Liver (tissue), 3 donors: Measurements from ENCODE around the gene BIRC3.
A peak's percentile ranks its signal among the peaks of the same experiment; 100 is the strongest.

Source experiments
- ATF3 ChIP-seq: IDR thresholded peaks from 2 replicates; pipeline ENCODE4 v1.6.1; 2016; ENCODE audit warnings: antibody characterized with exemption
- EGR1 ChIP-seq, 2 donors: IDR thresholded peaks; 2 replicates each; pipeline ENCODE4 v1.6.1; 2016 to 2018; ENCODE audit warnings: antibody characterized with exemption in 2 of 2, low read depth in 2 of 2
- FOXA2 ChIP-seq: IDR thresholded peaks from 2 replicates; pipeline ENCODE4 v1.6.1; 2016; ENCODE audit warnings: antibody characterized with exemption
- HNF4A ChIP-seq, 2 donors: conservative IDR thresholded peaks; 2 replicates each; pipeline ENCODE4 v1.6.1; 2016; ENCODE audit warnings: antibody characterized with exemption in 2 of 2, mild to moderate bottlenecking in 2 of 2
- JUND ChIP-seq, 2 donors: IDR thresholded peaks; 2 replicates each; pipeline ENCODE4 v1.6.1; 2016; ENCODE audit warnings: antibody characterized with exemption in 2 of 2
- RAD21 ChIP-seq, 2 donors: IDR thresholded peaks; 2 replicates each; pipeline ENCODE4 v1.6.1; 2016; ENCODE audit warnings: antibody characterized with exemption in 2 of 2, mild to moderate bottlenecking in 2 of 2
- REST ChIP-seq: IDR thresholded peaks from 2 replicates; pipeline ENCODE4 v1.6.1; 2016; ENCODE audit warnings: antibody characterized with exemption, mild to moderate bottlenecking
- SP1 ChIP-seq: IDR thresholded peaks from 2 replicates; pipeline ENCODE4 v1.6.1; 2018; ENCODE audit warnings: antibody characterized with exemption, mild to moderate bottlenecking
- TAF1 ChIP-seq: conservative IDR thresholded peaks from 2 replicates; pipeline ENCODE4 v1.6.1; 2016; ENCODE audit warnings: antibody characterized with exemption, mild to moderate bottlenecking
- YY1 ChIP-seq: IDR thresholded peaks from 2 replicates; pipeline ENCODE4 v1.6.1; 2016; ENCODE audit warnings: antibody characterized with exemption, mild to moderate bottlenecking
- TF ChIP-seq, protein P1 (sequence below): fragments of 150-350 bp; IDR thresholded peaks from 2 replicates; pipeline ENCODE4 v1.5.1; 2017; ENCODE audit warnings: improper control_type of control experiment, low read depth, low read length; ENCODE audit not compliant: missing input control
- TF ChIP-seq, protein P2 (sequence below): IDR thresholded peaks from 2 replicates; pipeline ENCODE4 v1.6.1; 2016; ENCODE audit warnings: antibody characterized with exemption
- TF ChIP-seq, protein P3 (sequence below): IDR thresholded peaks from 2 replicates; pipeline ENCODE4 v1.6.1; 2016; ENCODE audit warnings: antibody characterized with exemption
- donor health status: healthy.
- donor health status: healthy.

- TF ChIP-seq, protein P1, sequence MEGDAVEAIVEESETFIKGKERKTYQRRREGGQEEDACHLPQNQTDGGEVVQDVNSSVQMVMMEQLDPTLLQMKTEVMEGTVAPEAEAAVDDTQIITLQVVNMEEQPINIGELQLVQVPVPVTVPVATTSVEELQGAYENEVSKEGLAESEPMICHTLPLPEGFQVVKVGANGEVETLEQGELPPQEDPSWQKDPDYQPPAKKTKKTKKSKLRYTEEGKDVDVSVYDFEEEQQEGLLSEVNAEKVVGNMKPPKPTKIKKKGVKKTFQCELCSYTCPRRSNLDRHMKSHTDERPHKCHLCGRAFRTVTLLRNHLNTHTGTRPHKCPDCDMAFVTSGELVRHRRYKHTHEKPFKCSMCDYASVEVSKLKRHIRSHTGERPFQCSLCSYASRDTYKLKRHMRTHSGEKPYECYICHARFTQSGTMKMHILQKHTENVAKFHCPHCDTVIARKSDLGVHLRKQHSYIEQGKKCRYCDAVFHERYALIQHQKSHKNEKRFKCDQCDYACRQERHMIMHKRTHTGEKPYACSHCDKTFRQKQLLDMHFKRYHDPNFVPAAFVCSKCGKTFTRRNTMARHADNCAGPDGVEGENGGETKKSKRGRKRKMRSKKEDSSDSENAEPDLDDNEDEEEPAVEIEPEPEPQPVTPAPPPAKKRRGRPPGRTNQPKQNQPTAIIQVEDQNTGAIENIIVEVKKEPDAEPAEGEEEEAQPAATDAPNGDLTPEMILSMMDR, result peak; percentile 45
- peak; percentile 44 to 67 for TF ChIP-seq RAD21 (IDR thresholded peaks at IDR 0.05)
- peak; percentile 21 for TF ChIP-seq ATF3
- peak; percentile 79 for TF ChIP-seq YY1
- TF ChIP-seq JUND (IDR thresholded peaks at IDR 0.05), result peak; percentile 54 to 81
- TF ChIP-seq, protein P2, sequence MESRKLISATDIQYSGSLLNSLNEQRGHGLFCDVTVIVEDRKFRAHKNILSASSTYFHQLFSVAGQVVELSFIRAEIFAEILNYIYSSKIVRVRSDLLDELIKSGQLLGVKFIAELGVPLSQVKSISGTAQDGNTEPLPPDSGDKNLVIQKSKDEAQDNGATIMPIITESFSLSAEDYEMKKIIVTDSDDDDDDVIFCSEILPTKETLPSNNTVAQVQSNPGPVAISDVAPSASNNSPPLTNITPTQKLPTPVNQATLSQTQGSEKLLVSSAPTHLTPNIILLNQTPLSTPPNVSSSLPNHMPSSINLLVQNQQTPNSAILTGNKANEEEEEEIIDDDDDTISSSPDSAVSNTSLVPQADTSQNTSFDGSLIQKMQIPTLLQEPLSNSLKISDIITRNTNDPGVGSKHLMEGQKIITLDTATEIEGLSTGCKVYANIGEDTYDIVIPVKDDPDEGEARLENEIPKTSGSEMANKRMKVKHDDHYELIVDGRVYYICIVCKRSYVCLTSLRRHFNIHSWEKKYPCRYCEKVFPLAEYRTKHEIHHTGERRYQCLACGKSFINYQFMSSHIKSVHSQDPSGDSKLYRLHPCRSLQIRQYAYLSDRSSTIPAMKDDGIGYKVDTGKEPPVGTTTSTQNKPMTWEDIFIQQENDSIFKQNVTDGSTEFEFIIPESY, result peak; percentile 47
- TF ChIP-seq TAF1, result peak; percentile 81
- peak; percentile 90 for TF ChIP-seq REST
- TF ChIP-seq, protein P3, sequence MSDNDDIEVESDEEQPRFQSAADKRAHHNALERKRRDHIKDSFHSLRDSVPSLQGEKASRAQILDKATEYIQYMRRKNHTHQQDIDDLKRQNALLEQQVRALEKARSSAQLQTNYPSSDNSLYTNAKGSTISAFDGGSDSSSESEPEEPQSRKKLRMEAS, result peak; percentile 92
- peak; percentile 34 to 48 for TF ChIP-seq HNF4A (conservative IDR thresholded peaks at IDR 0.05)
- peak; percentile 23 to 40 for TF ChIP-seq EGR1 (IDR thresholded peaks at IDR 0.05; ENCODE audit: low read depth in 2 of 2)
- TF ChIP-seq FOXA2, result peak; percentile 26
- peak; percentile 90 for TF ChIP-seq SP1
Observed at GRCh38 chr11:102317099-102317767, at the start of gene BIRC3.
